ENCODE results near the gene CDK11A.
A peak's percentile ranks its signal among the peaks of the same experiment; 100 is the strongest.
"Not testable (repeated sequence)": the region's sequence is repeated elsewhere in the genome, so short reads cannot be mapped to it uniquely, and the experiment has no call there.

CDK11A gene

DNA sequence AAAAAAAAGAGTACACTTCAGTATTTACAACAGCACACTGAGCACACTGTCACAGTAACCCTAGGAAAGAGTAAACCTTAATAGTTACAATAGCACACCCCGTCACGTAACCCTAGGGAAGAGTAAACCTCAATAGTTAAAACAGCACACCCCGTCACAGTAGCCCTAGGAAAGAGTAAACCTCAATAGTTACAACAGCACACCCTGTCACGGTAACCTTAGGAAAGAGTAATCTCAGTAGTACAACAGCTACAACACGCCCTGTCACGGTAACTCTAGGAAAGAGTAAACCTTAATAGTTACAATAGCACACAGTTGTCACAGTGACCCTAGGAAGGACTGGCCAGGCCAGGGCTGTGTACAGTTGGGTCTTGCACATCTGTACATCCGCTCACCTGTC is 3.0 kb downstream of the CDK11A start:
- DNase-seq: no peak

DNA sequence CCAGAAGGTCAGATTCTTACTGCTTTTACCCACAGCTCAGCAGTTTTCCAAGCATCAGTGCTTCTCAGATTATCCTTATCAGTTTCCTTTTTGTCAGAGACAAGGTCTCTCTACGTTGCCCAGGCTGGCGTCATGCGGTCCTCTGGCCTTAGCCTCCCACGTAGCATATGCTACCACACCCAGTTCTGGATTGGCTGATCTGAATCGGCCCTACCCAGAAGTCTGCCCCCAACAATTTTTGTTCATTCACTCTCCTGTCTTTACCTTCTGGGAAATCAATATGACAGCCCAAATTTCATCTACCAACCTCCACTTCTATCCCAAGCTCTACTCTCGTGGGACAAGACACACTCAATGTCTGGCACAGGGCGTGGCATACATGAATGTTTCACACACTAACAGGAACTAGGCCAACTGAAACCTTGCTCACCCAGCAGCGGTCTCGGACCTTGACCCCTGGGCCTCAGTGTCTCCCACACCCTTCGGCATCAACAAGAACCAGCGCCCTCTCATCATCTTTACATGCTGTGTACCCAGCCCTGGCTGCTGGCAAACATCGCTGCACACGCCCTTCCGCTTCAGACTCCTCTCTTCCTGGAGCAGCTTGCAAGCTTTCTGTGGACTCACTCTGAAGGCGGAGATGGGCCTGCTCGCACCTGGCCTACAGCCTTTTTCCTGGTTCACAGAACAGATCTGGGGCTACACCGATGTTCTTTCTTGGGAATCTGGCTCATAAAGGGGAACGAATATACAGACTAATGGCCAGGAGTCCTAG is 8.9 kb downstream of the CDK11A start:
- not testable (repeated sequence) for DNase-seq

DNA sequence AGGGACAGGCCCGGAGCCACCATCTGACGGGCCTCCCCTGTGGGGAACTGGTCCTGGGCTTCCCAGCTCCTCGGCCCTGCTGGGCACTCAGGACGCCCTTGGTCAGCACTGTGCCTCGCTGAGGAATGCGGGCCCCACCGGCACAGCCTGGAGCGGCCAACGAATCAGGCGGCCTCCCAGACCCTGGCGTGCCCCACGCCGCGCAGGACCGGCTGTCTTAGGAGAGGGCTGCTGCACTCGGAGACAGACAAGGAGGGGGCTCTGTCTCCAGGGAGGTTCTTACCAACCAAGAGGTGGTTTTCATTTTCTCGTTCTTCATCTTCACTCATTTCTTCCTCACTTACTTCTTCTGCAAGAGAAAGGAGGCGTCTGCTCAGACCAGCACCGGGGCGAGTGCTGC is 16.3 kb downstream of the CDK11A start:
- DNase-seq: not testable (repeated sequence)

DNA sequence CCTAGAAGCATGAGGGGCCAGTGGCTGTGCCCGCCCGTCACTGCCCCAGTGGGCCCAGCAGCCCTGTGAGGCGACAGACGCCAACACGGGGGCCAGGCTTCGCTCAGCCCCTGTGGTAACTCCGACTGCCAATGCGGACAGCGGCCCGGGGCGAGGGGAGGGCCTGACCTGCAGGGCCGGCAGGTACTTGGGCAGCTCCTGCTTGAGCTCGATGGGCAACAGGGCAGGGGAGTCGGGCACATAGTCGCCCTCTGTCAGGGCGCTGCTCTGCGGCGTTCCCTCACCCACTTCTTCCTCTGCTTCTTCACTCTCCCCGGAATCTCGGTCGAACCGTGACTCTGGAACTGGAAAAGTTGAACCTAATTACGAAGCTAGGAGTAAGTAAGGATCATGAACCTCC is 16.9 kb downstream of the CDK11A start:
- not testable (repeated sequence) for DNase-seq

DNA sequence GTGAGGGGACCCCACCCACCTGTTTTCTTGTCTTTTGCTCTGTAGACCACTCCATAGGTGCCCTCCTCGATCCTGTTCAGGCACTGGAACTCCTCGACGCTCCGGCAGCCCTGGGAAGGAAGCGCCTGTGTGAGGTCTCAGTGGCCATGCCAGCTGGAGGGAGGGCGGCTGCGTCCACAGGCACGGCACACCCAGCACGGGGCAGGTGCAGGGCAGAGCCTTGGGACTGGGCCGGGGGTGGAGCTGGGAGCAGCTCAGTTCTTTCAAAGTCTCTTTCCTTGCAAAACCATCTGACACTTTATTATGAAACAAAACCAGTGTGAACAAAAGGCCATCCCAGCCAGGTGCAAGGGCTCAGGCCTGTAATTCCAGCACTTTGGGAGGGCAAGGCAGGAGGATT is 18.5 kb downstream of the CDK11A start:
- DNase-seq: not testable (repeated sequence)

DNA sequence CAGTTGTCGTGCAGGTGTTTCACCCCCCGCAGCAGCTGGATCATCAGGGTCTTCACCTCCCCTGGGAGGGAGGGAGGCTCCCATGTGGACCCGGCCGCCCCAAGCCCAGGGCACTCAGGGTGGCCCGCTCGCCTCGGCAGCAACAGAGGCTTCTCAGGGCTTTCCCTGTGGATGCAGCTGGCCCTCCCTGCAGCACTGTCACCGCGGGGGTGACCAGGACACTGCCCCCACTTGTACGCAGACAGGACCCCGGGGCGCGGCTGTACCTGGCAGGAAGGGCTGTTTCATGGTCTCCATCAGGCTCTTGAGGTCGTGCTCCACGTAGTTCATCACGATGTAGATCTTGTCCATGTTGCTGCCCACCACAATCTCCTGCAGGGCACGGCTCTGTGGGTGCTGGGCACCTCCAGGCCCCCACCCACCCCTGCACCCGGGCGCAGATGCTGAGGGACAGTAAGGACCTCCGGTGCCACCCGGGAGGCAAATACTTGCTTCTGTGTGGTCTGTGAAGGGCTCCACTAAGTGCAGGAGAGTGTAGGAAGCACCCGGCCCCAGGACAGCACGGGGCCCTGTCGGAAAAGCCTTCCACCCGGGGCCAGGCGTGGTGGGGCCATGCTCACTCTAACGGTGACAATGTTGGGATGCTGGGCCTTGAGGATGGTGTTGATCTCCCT is 19.7 kb downstream of the CDK11A start:
- not testable (repeated sequence) for DNase-seq

DNA sequence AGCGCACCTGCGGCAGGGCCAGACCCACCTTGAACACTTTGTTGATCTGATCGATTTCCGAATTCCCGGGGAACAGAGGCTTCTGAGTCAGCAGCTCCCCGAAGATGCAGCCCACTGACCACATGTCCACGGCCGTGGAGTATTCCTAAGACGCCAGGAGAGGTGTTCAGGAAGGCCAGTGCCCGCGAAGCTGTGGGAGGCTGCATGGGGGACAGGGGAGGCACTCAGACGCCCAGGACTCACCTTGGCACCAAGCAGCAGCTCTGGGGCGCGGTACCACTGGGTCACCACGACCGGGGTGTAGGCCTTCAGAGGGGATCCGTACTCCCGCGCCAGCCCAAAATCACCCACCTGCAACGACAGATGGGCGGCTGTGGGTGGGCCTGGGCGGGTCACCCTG is 20.4 kb downstream of the CDK11A start:
- DNase-seq: no peak

DNA sequence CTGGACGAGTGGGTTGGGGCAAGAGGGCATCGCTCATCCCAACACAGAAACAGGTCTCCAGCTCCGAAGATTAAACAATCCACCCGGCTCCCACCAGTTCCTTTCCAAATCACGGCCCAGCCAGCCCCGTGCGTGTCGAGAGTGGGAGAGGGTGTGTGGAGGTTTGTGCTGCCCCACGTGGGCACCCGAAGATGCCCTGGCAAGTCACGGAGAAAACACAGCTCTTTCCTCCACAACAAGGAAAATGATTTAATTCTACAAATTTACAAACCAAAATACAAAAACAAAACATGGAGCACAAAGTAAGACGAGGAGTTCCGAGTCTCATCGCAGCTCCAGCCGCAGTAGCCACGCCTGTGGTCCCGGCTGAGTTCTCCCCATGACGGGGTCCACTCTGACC is 21.7 kb downstream of the CDK11A start:
- not testable (repeated sequence) for DNase-seq

DNA sequence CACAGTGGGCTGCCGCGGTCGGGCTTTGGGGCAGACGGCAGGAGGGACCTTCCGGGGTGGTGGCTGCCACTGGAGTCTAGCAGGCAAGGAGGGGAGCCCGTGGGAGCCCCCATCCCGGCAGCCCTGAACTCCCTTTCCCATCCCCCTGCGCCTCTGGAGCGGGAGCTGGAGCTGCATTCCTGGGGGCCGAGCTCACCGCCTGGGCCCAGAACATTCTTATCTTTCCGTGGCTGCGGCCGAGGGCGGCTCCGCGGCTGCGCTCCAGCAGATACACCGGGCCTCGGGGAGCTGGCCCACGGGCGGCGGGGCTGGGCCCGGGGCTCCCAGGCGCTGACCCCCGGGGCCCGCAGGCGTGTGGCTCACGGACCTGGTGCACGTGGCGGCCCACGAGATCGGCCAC is 23.6 kb downstream of the CDK11A start:
- DNase-seq: not testable (repeated sequence)

DNA sequence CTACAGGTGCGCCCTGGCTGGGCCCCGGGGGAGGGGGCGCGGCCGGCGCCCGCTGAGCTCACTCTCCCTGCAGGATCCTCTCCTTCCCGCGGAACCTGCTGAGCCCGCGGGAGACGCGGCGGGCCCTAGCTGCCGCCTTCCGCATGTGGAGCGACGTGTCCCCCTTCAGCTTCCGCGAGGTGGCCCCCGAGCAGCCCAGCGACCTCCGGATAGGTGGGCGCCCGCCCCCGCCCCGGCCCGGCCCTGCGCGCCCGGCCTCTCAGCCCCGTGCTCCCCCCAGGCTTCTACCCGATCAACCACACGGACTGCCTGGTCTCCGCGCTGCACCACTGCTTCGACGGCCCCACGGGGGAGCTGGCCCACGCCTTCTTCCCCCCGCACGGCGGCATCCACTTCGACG is 24.1 kb downstream of the CDK11A start:
- not testable (repeated sequence) for DNase-seq

DNA sequence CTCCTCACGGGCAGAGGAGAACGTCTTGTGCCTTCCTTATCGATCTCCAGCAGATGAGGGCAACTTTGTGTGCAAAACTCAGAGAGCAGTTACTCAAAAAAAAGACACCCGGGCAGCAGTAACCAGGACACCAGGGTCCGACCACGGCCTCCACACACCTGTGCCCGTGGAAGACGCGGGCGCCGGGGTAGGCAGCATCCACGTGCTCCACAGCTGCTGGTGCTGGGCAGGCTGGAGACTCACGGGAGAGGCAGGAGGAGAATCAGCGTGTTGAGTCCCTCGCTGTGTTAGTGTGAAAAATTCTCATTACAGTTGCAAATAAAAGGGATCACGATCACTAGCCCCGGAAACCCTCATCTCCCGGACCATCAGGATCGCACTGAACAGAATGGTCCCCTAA is 25.1 kb downstream of the CDK11A start:
- DNase-seq: not testable (repeated sequence)

DNA sequence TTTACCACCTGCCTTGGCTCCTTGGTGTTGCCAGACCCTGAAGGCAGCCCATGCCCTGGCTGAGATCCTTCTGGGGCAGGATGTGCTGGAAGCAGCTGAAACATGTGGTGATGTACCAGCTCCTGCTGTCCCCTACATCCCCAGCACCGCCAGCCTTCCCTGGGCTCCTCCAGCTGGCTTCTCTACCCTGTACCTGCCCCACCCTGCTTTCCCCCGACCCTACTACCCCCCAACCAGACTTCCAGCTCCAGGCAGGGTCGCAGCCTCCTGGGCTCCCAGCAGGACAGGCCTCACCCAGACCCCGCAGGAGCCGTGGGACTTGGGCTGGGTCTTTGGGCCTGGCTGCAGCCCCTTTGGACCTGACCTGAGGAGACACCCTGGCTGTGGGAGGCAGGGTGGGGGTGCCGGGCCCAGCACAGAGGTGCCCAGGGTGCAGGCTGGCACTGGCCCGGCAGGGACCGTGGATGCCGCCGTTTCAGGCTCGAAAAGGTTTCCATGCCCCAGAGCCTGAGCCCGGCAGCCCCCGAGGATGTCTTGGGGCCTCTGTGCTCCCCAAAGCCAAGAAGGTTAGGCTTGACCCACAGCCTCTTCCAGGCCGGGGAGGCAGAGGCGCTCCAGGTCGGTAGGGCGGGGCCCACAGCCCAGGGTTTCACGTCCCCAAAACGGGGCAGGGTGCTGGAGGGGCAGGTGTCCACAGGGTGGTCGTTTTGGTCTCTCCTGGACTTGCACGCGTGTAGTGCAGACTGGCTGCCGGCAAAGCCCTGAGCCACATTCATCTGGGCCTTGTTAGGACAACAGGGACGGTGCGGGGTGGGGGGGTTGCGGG is 26.6 kb downstream of the CDK11A start:
- not testable (repeated sequence) for DNase-seq

DNA sequence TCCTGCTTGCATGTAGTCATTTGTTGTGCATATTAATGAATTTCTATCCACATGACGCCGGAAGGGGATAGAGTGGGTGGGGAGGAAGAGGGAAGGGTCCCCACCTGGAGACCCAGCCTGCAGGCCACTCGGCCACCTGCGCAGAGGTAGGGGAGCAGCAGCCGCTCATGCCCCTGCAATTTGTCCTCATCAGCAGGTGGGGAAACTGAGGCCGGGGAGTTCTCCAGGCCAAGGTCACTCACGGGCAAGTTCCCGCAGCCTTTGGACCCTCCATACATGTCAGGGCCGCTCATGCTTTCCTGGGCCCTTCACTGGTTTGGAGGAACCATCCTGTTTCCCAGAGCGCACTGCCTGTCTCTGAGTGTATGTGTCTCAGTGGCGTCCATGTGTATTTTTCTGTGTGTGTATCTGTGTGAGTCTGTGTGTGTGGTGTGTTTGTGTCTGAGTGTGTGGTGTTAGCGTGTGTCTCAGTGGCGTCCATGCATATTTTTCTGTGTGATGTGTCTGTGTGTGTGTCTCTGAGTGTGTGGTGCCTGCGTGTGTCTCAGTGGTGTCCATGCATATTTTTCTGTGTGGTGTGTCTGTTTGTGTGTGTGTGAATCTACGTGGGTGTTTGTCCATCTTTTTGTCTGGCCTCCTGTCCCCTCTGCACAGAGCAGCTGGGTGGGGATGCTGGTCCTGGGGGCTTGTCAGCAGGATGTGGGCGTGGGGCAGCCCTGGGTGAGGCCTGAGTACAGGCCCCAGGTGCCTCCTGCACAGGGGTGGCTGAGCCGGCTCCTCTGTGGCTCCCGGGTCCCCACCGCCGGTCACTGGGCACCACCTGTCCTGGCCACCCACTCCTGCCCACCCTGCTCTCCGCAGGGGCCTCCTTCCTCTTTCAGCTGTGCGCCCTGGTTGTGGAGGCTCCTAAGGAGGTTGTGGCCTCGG is 27.5 kb downstream of the CDK11A start:
- DNase-seq: not testable (repeated sequence)

DNA sequence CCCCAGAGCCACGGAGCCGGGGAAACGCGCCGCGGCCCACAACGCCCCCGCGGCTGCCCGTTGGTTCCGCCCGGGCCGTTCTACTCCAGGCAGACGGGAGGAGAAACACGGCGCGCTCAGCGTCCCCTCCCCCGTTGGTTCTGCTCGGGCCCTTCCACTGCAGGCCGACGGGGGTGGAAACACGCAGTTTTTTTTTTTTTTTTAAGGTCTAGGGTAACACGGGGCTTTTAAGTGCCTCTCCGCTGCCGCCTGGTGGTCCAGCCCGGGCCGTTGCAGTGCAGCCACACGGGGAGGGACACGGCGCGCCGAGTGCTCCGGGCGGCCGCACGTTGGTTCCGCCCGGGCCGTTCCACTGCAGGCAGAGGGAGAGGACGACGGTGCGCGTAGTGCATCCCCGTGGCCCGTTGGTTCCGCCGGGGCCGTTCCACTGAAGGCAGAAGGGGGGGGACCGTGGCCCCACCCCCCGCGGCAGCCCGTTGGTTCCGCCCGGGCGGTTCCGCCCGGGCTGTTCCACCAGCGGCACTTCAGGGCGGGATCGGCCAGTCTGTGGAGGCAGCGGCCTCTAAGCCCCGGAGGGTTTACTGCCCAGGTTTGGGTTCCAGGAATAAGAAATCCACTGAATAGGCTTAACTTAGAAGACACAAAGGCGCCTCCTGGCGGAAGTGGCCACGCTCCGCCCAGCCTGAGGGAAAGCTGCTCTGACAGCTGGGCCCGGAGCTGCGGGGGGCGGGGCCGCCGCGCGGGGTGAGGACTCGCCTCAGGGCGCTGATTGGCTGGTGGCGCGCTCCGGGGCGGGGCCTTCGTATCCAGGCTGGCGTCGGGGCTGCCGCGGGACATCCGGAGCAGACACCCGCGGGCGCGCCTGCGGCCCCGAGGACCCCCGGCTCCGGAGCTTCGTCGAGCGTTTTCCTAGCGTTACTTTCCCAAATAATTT is 31.2 kb downstream of the CDK11A start, which contains the start of gene SLC35E2B:
Gene SLC35E2B, minus strand, starts transcription at position 82 of the 934 bp plus-strand sequence. CDS start 16,096 bp downstream, outside the sequence.
- DNase-seq: peak; percentile 45 to 89 (median 76)

DNA sequence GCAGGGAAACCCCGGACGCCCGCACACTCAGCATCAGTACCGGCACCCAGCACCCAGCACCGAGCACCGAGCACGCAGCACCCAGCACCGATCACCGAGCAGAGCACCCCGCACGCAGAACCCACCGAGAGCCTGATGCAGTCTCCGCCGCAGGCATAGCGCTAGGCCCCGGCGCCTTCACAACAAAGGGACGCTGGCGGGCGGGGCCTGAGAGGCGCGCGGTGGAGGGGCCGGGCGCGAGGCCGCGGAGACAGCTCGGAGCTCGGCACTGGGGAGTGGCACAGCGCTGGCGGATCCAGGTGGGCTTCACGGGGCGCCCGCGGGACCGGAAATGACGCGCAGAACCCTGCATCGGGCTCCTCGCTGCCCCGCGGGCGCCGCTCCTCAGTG is 31.8 kb downstream of the CDK11A start:
- peak in 3 of 4 experiments; percentile 44 to 79 (median 66) for DNase-seq

DNA sequence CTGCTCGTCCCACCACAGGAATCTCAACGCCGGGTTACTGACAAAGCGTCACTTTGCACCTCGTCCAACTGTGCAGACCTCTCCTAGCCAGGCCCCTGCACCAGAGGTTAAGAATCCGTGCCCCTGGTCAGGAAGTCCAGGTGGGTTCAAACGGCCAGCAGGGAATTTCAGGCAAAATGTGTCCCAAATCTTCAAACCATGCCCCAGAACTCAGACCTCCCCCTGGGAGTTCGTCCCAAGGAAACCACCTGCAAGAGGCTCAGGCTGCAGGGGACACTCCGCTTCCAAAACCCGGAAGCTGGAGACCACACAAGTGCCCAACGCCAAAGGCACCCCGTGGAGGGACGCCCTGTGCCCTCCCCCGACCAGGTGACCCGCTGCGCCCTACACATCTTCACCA is 32.7 kb downstream of the CDK11A start:
- not testable (repeated sequence) for DNase-seq

DNA sequence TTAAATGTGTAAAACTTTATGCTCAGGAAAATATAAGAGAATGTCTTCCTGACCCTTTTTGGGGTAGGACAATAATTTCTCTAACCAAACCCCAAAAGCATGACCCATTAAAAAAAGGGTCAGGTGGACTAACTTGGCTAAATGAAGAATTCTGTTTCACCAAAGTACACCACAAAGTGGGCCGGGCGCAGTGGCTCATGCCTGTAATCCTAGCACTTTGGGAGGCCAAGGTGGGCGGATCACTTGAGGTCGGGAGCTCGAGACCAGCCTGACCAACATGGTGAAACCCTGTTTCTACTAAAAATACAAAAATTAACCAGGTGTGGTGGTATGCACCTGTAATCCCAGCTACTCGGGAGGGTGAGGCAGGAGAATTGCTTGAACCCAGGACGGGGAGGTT is 34.6 kb downstream of the CDK11A start:
- DNase-seq: not testable (repeated sequence)

DNA sequence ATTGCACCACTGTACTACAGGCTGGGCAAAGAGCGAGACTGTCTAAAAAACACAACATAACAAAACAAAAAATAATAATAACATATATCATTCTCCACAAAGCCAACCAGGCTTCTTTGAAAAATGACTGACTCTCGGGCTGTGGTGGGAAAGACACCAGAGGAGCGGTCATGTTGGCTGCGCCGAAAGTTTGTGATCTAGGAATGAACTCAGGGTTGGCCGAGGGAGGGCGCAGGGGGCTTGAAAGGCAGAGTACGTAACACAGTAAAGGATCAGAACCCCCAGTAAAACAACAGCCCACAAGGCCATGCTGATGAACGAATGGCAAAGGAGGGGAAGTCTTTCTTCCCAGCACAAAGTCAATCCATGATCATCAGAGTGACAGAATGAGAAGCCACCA is 36.3 kb downstream of the CDK11A start:
- no peak for DNase-seq

DNA sequence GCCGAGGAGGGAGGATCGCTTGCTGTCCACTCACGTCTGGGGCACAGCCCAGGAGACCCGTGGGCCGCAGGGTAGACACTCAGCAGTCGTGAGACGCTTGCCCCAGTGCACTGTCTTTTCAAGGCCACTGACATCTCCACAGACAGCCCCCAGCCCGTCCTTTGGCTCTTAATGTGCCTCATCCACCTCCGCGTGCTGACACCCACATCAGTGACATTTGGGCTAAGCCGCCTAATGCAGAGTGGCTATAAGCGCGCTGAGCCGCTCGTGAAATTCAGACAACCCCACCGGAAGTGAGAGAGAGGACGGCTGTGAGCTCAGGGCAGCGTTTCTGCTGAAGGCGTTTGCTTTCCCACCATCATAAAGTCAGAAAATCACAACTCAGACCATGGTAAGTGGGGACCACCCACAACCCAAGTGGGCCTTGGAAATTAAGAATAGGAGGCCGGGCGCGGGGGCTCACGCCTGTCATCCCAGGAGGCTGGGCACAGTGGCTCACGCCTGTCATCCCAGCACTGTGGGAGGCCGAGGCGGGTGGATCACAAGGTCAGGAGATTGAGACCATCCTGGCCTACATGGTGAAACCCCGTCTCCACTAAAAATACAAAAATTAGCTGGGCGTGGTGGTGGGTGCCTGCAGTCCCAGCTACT is 40.0 kb downstream of the CDK11A start:
- DNase-seq: no peak

DNA sequence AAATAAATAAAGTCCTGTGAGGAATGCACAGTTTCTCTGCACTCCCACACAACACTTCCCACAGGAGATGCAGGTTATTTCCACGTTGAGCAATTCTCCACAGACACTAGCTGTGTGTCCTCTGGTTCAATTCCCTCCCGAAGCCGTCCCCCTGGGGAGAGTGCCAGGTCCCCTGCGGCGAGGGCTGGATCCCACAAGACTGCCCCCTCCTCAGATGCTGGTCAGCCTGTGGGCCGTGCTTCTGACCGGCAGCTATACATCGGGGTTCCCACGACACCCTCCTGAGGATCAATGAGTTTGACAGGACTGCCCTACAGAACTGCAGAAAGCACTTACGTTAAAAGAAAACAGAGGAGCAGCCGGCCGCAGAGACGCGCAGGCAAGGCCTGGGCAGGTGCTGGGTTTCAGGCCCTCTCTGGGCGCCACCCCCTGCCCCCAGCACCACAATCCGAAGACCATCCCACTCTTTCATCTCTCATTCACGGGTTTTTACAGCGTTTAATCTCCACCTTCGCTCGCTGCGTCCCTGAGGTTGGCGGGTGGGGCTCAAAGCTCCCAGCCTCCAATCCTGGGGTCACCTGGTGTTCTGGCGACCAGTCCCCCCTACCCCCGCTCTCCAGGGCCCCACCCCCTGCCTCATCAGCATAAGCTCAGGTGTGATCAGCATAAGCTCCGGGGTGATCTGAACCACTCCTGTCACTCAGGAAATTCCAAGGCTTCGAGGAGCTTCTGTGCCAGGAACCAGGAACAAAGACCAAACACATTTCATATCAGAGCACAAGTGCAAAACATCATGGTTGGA is 40.9 kb downstream of the CDK11A start:
- DNase-seq: no peak
